Measurements from ENCODE around the gene UNC5B. TPM values are rescaled to one million over a fixed set of nuclear protein-coding genes. Genes with fewer than 3 reads are reported as not detected.

UNC5B gene
- total and polyA plus RNA-seq, 10 donors: 0.74 to 21.1 (median 11.3) TPM

DNA sequence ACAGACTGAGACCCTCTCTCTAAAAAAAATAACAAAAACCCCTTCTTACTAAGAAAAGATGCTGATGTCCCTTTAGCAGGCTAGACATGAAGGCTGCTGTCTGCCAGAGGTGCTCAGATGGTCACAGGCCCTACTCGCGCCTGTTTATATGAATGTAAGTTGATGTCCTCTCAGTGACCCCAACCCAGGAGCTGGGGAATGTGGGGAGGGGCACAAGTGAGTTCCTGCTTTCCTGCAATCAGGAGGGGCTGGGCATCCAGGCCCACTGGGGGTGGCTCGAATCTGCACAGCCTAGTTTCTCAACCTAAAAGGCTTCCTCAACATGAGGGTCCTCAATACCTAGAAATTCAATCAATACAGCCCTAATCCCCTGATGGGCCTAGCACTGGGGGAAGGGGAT, 94.6 kb downstream of the UNC5B start:
- H3K36me3 ChIP-seq: no peaks in the 10 kb centered on the region
- intact Hi-C loops (cut with DNase I; ENCODE audit: low total_unique reads): no loop called here
- 77 to 91% (median 87%) methylated on average over 3 of the region's 3 CpGs for WGBS, 5 donors
- TF ChIP-seq POLR2A (IDR thresholded peaks at IDR 0.05): no peak
- TF ChIP-seq POLR2AphosphoS5 (IDR thresholded peaks at IDR 0.05): no peak
- TF ChIP-seq, protein P1, sequence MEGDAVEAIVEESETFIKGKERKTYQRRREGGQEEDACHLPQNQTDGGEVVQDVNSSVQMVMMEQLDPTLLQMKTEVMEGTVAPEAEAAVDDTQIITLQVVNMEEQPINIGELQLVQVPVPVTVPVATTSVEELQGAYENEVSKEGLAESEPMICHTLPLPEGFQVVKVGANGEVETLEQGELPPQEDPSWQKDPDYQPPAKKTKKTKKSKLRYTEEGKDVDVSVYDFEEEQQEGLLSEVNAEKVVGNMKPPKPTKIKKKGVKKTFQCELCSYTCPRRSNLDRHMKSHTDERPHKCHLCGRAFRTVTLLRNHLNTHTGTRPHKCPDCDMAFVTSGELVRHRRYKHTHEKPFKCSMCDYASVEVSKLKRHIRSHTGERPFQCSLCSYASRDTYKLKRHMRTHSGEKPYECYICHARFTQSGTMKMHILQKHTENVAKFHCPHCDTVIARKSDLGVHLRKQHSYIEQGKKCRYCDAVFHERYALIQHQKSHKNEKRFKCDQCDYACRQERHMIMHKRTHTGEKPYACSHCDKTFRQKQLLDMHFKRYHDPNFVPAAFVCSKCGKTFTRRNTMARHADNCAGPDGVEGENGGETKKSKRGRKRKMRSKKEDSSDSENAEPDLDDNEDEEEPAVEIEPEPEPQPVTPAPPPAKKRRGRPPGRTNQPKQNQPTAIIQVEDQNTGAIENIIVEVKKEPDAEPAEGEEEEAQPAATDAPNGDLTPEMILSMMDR (IDR thresholded peaks at IDR 0.05 in 8 of 11, conservative IDR thresholded peaks at IDR 0.05 in 3 of 11): no peak
- H3K27me3 ChIP-seq (replicated peaks in 1 of 7): peaks cover 0 to 22% (median 0%) of the 10 kb centered on the region in 7 donors
- no peak for DNase-seq
- peaks cover 0 to 13% (median 5%) of the 10 kb centered on the region in 6 donors for H3K4me1 ChIP-seq
- no peaks in the 10 kb centered on the region for H3K9me3 ChIP-seq
- no peak overlapping the region for H3K4me3 ChIP-seq
- peak overlapping the region in 4 of 8 donors; percentile 13 to 47 (median 34) for H3K27ac ChIP-seq

DNA sequence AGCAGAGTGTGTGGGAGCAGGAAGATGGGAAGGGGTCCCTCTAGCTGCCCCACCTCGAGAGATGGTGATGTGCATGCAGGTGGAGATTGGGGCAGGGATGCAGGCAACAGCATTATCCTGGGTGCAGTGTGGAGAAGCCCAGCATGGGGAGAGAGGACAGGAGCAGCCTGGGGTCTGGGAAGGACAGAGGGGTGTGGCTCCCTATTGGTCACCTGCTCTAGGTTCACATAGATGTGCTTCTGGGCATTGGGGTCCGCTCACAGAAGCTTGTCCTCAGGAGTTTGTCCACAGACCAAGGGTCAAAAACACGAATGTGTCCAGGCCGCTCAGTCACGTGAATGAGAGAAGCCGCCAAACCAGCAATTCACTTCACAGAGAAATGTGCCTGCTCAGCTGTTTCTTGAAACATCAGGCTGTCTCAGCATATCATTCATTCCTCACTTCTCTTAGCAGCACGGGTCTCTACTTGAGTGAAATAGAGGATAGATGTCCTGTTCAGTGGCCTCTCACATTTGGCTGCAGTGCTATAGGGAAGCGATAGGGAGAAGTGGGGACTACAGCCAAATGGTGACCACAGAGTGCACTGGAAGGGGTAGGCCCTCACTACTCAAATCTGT, 95.2 kb downstream of the UNC5B start:
- Histone ChIP-seq H3K27me3 (replicated peaks in 1 of 7) (peaks cover 0 to 16% (median 0%) of the 10 kb centered on the region in 7 donors), H3K36me3 (no peaks in the 10 kb centered on the region), H3K4me1 (peaks cover 0 to 13% (median 5%) of the 10 kb centered on the region in 6 donors), H3K27ac (peak overlapping the region in 4 of 8 donors; percentile 19 to 48 (median 34)), H3K4me3 (no peak overlapping the region), H3K9me3 (no peaks in the 10 kb centered on the region)
- DNase-seq: no peak
- WGBS, 5 donors: 66 to 83% (median 75%) methylated on average over 8 of the region's 8 CpGs
- intact Hi-C loops (cut with DNase I; ENCODE audit: low total_unique reads): no loop called here
- TF ChIP-seq, protein P1 (IDR thresholded peaks at IDR 0.05 in 8 of 11, conservative IDR thresholded peaks at IDR 0.05 in 3 of 11): no peak
- TF ChIP-seq POLR2AphosphoS5 (IDR thresholded peaks at IDR 0.05): peak in 1 of 3 donors; percentile 23

DNA sequence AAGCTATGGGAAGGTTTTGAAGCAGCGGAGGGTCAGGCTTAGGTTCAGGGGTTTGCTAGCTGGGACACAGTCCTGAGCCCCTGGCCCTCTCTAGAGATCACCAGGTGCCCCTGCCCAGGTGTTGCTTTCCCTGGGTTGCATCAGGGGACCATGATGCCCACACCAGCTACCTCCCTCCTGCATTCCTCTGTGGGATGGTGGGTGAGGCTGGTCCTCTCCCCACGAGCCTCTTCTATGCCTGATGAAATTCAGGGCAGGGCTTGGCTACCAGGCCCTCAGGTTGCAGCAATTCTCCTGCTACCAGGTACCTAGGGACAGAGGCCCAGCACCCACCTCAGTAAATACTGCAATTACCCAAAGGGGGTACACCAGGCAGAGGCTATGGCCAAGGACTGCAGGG, 95.9 kb downstream of the UNC5B start:
- Histone ChIP-seq H3K4me1 (peaks cover 0 to 12% (median 4%) of the 10 kb centered on the region in 6 donors), H3K27me3 (replicated peaks in 1 of 7) (peaks cover 0 to 11% (median 0%) of the 10 kb centered on the region in 7 donors), H3K9me3 (no peaks in the 10 kb centered on the region), H3K36me3 (no peaks in the 10 kb centered on the region), H3K4me3 (no peak overlapping the region), H3K27ac (peak overlapping the region in 5 of 8 donors; percentile 19 to 48 (median 27))
- no peak for DNase-seq
- TF ChIP-seq, protein P1 (IDR thresholded peaks at IDR 0.05 in 8 of 11, conservative IDR thresholded peaks at IDR 0.05 in 3 of 11): no peak
- no peak for TF ChIP-seq POLR2AphosphoS5 (IDR thresholded peaks at IDR 0.05)
- TF ChIP-seq POLR2A (IDR thresholded peaks at IDR 0.05): no peak
- 70 to 97% (median 87%) methylated on average over 2 of the region's 2 CpGs for WGBS, 5 donors
- intact Hi-C loops (cut with DNase I; ENCODE audit: low total_unique reads): no loop called here

DNA sequence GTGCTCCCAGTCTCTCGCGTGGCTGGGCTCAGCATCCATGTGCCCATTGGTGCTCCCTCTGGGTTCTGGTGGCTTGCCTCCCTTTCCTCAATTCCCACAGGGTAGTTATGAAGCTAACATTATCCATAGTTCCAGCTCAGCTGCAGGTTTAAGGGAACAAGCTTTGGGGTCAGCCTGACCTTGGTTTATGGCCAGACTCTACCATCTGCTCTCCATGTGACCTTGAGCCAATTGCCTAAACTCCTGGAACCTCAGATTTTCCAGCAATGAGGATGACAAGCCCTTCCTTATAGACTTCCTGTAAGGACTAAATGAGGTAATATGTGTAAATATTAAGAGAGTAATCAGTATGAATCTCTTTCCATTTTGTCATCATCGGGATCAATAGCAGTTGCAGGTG, 96.6 kb downstream of the UNC5B start:
- WGBS, 5 donors: 71 to 94% (median 81%) methylated on average over 3 of the region's 3 CpGs
- TF ChIP-seq, protein P1 (IDR thresholded peaks at IDR 0.05 in 8 of 11, conservative IDR thresholded peaks at IDR 0.05 in 3 of 11): no peak
- TF ChIP-seq POLR2AphosphoS5 (IDR thresholded peaks at IDR 0.05) (no peak), POLR2A (IDR thresholded peaks at IDR 0.05) (no peak)
- peaks cover 0 to 10% (median 0%) of the 10 kb centered on the region in 7 donors for H3K27me3 ChIP-seq (replicated peaks in 1 of 7)
- H3K36me3 ChIP-seq: no peaks in the 10 kb centered on the region
- H3K4me1 ChIP-seq: peaks cover 2 to 14% (median 7%) of the 10 kb centered on the region in 6 donors
- no peaks in the 10 kb centered on the region for H3K9me3 ChIP-seq
- H3K4me3 ChIP-seq: no peak overlapping the region
- peak overlapping the region in 1 of 8 donors; percentile 48 for H3K27ac ChIP-seq
- intact Hi-C loops (cut with DNase I; ENCODE audit: low total_unique reads): no loop called here
- DNase-seq: no peak
